ENCODE measurements around the gene GAPVD1.

DNA sequence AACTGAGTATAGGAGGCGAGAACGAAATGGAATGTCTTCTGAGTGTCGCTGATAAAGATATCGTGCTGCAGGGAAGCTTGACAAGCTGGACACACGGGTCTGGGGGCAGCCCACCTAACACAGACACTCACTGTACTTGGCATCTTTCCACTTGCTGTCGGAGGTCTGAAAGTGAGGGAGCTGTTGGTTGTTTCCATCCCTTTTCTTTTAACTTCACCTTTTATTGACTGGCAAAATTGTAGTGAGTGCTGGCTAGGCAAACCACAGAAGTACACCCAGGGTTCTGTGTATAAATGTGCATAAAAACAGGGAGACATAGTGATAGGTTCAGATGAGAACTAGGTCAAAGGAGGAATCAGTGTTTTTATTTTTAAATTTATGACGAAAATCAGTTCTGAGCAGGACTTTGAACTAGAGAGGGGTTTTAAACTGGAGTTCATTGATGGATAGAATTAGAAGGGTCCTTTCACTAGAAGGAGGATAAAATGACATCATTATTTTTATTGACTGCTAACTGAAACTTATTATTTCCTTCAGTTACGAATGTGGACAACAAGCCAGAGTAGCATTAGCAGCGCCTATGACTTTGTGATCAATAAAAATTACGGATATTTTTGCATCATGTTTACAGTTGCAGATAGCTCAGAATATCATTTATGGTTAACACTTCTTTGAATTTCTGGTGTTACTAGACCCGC lies 817 bp downstream of the GAPVD1 start:
- TF ChIP-seq POLR2AphosphoS5 (IDR thresholded peaks at IDR 0.05; ENCODE audit: low read depth, low read length), result no peak
- no peak for TF ChIP-seq FOXP2 (optimal IDR thresholded peaks at IDR 0.05; ENCODE audit: borderline replicate concordance, extremely low read depth, extremely low read length, insufficient read depth)
- TF ChIP-seq, protein P1, sequence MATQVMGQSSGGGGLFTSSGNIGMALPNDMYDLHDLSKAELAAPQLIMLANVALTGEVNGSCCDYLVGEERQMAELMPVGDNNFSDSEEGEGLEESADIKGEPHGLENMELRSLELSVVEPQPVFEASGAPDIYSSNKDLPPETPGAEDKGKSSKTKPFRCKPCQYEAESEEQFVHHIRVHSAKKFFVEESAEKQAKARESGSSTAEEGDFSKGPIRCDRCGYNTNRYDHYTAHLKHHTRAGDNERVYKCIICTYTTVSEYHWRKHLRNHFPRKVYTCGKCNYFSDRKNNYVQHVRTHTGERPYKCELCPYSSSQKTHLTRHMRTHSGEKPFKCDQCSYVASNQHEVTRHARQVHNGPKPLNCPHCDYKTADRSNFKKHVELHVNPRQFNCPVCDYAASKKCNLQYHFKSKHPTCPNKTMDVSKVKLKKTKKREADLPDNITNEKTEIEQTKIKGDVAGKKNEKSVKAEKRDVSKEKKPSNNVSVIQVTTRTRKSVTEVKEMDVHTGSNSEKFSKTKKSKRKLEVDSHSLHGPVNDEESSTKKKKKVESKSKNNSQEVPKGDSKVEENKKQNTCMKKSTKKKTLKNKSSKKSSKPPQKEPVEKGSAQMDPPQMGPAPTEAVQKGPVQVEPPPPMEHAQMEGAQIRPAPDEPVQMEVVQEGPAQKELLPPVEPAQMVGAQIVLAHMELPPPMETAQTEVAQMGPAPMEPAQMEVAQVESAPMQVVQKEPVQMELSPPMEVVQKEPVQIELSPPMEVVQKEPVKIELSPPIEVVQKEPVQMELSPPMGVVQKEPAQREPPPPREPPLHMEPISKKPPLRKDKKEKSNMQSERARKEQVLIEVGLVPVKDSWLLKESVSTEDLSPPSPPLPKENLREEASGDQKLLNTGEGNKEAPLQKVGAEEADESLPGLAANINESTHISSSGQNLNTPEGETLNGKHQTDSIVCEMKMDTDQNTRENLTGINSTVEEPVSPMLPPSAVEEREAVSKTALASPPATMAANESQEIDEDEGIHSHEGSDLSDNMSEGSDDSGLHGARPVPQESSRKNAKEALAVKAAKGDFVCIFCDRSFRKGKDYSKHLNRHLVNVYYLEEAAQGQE (IDR thresholded peaks at IDR 0.05; ENCODE audit: insufficient read depth in 1 of 2, low read depth in 2 of 2, low read length in 2 of 2), result no peak
